AG04450 (cell line): ENCODE measurements around the gene ZNF473. TPM values are rescaled to one million over a fixed set of nuclear protein-coding genes. Genes with fewer than 3 reads are reported as not detected.

ENCODE experiments used
- CTCF ChIA-PET: fragments of 300-600, 350-600 bp; formaldehyde crosslinking; extraction: SDS; loops from one replicate; lab custom pipeline; 2022; ENCODE audit warnings: antibody characterized with exemption, inconsistent platforms; lab: Charles Lee
- POLR2A ChIA-PET: fragments of 350-600 bp; formaldehyde crosslinking; extraction: SDS; loops from one replicate; lab custom pipeline; 2021; ENCODE audit warnings: antibody characterized with exemption, inconsistent platforms; lab: Yijun Ruan, JAX
- DNase-seq: peaks from one replicate; pipeline ENCODE4 v3.0.0-alpha.2; 2011; ENCODE audit warnings: low read depth, low spot score
- H3K27ac ChIP-seq: one replicate; pipeline ENCODE4 v1.5.1; 2012; ENCODE audit warnings: low read depth, low read length, control low read depth
- H3K27me3 ChIP-seq: one replicate; pipeline ENCODE4 v1.6.0; 2012; ENCODE audit warnings: low read length; ENCODE audit not compliant: control insufficient read depth, insufficient read depth
- H3K4me3 ChIP-seq: 2 replicates; pipeline ENCODE4 v1.5.1; 2011; ENCODE audit warnings: mild to moderate bottlenecking, low read depth, low read length, control low read depth
- H3K9me3 ChIP-seq: 2 replicates; pipeline ENCODE4 v1.5.1; 2012; ENCODE audit warnings: low read length; ENCODE audit not compliant: control insufficient read depth, insufficient read depth
- polyA plus RNA-seq: library from polyadenylated mRNA; depleted of rRNA; stranded (reverse); fragments of >200 nt; gene quantifications from 2 replicates; pipeline ENCODE4 v1.2.3, GENCODE V29; 2011
- TF ChIP-seq, protein P1 (sequence below): IDR thresholded peaks from 2 replicates; pipeline ENCODE4 v1.5.1; 2011; ENCODE audit warnings: low read depth, low read length, control low read depth, inconsistent platforms

ZNF473 gene
- polyA plus RNA-seq, 1 experiment = 6.2 TPM

DNA sequence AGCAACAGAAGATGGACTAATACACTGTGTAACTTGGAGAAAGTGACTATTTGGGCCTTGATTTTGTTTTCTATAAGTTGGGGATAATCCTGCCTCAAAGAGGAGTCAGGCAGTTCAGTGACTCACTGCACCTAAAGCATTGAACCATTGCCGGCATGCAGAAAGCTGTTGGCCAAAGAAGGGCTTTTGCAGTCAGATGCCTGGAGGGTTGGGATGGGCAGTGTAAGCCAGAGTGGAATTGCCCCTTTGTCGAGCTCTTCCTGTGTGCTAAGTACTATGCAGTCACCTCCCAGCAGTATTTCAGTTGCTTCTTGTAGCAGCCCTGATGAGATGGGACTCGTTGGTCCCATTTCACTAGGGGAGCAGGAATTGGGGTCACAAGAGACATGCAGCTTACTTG, 11.1 kb downstream of the ZNF473 start:
- POLR2A ChIA-PET = no interaction called here
- no peak for DNase-seq
- CTCF ChIA-PET = no interaction called here
- Histone ChIP-seq H3K9me3 (peaks cover 9% of the 10 kb centered on the region), H3K4me3 (no peak overlapping the region), H3K27me3 (no peaks in the 10 kb centered on the region), H3K27ac (no peak overlapping the region)
- TF ChIP-seq, protein P1, sequence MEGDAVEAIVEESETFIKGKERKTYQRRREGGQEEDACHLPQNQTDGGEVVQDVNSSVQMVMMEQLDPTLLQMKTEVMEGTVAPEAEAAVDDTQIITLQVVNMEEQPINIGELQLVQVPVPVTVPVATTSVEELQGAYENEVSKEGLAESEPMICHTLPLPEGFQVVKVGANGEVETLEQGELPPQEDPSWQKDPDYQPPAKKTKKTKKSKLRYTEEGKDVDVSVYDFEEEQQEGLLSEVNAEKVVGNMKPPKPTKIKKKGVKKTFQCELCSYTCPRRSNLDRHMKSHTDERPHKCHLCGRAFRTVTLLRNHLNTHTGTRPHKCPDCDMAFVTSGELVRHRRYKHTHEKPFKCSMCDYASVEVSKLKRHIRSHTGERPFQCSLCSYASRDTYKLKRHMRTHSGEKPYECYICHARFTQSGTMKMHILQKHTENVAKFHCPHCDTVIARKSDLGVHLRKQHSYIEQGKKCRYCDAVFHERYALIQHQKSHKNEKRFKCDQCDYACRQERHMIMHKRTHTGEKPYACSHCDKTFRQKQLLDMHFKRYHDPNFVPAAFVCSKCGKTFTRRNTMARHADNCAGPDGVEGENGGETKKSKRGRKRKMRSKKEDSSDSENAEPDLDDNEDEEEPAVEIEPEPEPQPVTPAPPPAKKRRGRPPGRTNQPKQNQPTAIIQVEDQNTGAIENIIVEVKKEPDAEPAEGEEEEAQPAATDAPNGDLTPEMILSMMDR = no peak

DNA sequence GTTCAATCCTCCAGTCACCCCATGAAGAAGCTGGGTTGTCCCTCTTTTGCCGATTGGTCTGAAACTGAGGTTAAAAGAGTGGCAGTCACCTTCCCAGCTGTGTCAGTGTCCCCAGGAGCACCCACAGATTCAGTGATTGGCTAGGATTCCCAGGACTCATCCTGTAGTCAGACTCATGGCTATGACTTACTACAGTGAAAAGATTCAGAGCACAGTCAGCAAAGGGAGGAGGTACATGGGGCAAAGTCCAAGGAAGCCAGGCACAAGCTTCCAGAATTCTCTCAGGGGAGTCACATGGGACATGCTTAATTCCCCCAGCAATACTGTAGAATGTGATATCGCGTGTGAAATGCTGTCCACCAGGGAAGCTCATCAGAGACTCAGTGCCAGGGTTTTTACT, 14.2 kb downstream of the ZNF473 start:
- H3K27ac ChIP-seq = no peak overlapping the region
- POLR2A ChIA-PET = no interaction called here
- no peak overlapping the region for H3K4me3 ChIP-seq
- TF ChIP-seq, protein P1 = no peak
- H3K27me3 ChIP-seq = no peaks in the 10 kb centered on the region
- no peak for DNase-seq
- CTCF ChIA-PET = no interaction called here
- peaks cover 35% of the 10 kb centered on the region for H3K9me3 ChIP-seq

DNA sequence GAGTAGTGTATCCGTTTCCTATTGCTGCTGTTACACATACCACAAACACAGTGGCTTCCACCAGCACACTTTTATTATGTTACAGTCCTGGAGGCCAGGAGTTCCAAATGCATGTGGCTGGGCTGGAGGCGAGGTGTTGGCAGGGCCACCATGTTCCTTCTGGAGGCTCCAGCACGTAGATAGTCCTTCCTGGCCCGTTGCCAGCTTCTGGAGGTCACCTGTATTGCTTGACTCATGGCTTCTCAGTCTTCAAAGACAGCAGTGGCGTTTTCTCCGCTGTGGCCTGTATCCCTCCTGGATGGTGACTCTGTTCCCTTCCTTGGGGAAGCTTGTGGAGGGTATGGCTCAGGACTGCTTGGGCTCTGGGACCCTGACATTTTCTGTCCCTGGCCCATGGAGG, 15.2 kb downstream of the ZNF473 start:
- no peaks in the 10 kb centered on the region for H3K27me3 ChIP-seq
- CTCF ChIA-PET = no interaction called here
- H3K27ac ChIP-seq = no peak overlapping the region
- POLR2A ChIA-PET = no interaction called here
- H3K4me3 ChIP-seq = no peak overlapping the region
- peaks cover 45% of the 10 kb centered on the region for H3K9me3 ChIP-seq
- no peak for DNase-seq
- TF ChIP-seq, protein P1 = no peak

DNA sequence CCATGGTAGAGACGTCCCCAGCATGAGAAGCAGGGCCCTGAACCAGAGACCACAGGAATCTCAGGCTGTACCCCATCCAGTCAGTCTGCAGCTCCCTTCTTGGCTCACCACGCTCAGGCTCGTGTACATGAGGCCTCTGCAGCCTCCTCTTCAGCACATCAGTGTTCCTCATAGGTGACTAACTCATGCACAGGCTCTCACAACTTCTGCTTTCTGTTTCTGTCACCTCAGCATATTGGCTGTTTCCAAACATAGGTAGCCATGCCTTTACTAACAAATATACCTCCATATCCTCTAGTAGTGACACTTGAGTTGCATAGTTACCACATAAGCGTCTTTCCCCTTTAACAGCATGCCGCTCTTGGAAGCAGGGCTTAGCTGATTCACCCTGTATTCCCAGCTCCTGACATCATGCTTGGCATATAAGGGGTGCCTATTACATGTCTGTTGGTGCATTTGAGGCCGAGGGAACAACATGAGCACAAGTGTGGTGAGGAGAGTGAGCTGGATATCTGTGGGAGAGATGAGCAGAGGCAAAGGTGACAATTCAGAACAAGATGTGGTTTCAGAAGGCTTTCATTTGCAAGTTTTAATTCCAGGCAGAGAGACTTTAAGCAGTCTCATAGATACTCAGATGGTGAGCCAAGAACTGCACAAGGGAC, 16.7 kb downstream of the ZNF473 start:
- peaks cover 58% of the 10 kb centered on the region for H3K9me3 ChIP-seq
- TF ChIP-seq, protein P1 = no peak
- no peak overlapping the region for H3K27ac ChIP-seq
- H3K4me3 ChIP-seq = no peak overlapping the region
- H3K27me3 ChIP-seq = no peaks in the 10 kb centered on the region
- ChIA-PET POLR2A (no interaction called here), CTCF (no interaction called here)
- no peak for DNase-seq

DNA sequence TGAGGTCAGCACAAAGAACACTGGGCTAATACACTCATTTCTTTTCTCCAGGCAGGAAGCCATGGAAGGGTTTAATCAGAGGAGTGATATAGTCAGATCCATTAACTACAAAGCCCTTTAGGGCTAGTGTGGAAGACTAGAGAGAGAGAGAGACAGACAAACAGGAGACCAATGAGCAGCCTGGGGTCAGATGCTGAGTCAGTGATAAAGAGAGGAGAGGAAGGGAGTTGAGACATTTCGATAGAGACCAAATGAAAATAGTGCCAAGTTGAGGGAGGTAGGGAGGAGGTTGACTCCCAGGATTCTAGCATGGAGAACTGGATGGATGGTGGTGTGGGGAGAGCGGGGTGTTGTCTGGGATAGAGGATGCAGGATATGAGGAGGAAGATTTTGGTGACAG, 18.2 kb downstream of the ZNF473 start:
- ChIA-PET POLR2A (no interaction called here), CTCF (no interaction called here)
- peaks cover 73% of the 10 kb centered on the region for H3K9me3 ChIP-seq
- H3K27ac ChIP-seq = no peak overlapping the region
- TF ChIP-seq, protein P1 = no peak
- H3K27me3 ChIP-seq = no peaks in the 10 kb centered on the region
- no peak overlapping the region for H3K4me3 ChIP-seq
- no peak for DNase-seq
